Measurements from ENCODE around the gene ITPA. TPM values are rescaled to one million over a fixed set of nuclear protein-coding genes. Genes with fewer than 3 reads are reported as not detected.
A peak's percentile ranks its signal among the peaks of the same experiment; 100 is the strongest.

ITPA gene
- total and polyA plus RNA-seq, 2 of the 13 experiments (the other 11 are each of a cell fraction or from before 2014, with no cell fraction given), result 60.1 to 103 TPM

DNA sequence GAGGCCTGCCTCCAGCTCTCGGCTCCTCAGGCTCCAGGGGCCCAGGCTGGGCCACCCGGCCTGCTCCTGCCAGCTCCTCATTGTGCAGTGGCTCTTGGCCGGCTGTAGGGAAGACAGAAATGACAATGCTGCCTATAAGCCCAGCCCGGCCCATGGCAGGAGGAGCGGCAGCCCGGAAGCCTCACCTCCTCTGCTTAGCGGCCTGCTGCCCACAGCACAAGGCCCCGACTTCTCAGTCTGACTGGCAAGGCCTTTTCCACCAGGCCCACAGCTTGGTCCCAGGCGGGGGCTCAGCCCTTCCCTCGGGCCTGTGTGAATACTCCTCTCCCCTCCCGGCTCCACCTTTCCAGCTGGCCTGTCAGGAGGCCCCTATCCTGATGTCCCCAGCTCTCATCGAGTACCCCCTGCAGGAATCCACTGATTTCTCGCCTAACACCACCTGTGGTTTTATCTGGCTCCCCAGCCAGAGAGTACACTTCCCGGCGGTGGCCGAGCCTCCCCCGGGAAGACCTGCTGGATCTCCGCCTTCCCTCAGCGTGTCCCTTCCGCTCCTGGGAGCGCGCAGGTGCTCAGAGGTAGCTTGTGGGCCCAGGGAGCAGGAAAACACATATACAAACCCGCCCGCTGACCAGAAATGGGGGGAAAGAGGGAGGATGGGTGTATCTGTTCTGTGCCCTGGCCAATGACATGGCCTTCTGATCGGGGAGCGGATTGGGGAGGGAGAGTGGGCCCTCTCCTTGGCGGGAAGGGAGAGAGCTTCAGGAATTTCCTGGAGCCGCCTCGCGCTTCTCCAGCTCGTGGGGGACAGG, 5.8 kb upstream of the ITPA start (continued):
- TF ChIP-seq PCBP1 (IDR thresholded peaks at IDR 0.05; ENCODE audit: borderline replicate concordance, low read depth, low read length) (0 out of 2 replicates have a peak, but pooled peaks have one; percentile 60), RFXANK (CRISPR knock-in tag; IDR thresholded peaks at IDR 0.05) (no peak), WIZ (CRISPR knock-in tag; IDR thresholded peaks at IDR 0.05) (no peak; the same call in 1 of the 2 replicates), HOXA5 (CRISPR knock-in tag; IDR thresholded peaks at IDR 0.05) (peak; percentile 51; the same call in 1 of the 2 replicates), KDM5B (CRISPR knock-in tag; IDR thresholded peaks at IDR 0.05; ENCODE audit: borderline replicate concordance) (peak; percentile 69), ZNF703 (CRISPR knock-in tag; IDR thresholded peaks at IDR 0.05; ENCODE audit: borderline replicate concordance) (peak; percentile 57; the same call in 1 of the 2 replicates), ZNF569 (CRISPR knock-in tag; IDR thresholded peaks at IDR 0.05; ENCODE audit: borderline replicate concordance) (no peak), KDM1A (CRISPR knock-in tag; IDR thresholded peaks at IDR 0.05) (no peak), TEAD2 (CRISPR knock-in tag; IDR thresholded peaks at IDR 0.05) (0 out of 2 replicates have a peak, but pooled peaks have one; percentile 70), HOXA7 (CRISPR knock-in tag; IDR thresholded peaks at IDR 0.05) (peak; percentile 82; the same call in 1 of the 2 replicates), YEATS4 (CRISPR knock-in tag; IDR thresholded peaks at IDR 0.05; ENCODE audit: borderline replicate concordance) (no peak), ZNF567 (CRISPR knock-in tag; IDR thresholded peaks at IDR 0.05; ENCODE audit: borderline replicate concordance) (peak; percentile 89; the same call in 1 of the 2 replicates), GMEB1 (CRISPR knock-in tag; IDR thresholded peaks at IDR 0.05; ENCODE audit: borderline replicate concordance) (no peak), ZNF841 (CRISPR knock-in tag; IDR thresholded peaks at IDR 0.05; ENCODE audit: borderline replicate concordance) (peak; percentile 64; the same call in 1 of the 2 replicates), KAT8 (CRISPR knock-in tag; IDR thresholded peaks at IDR 0.05) (no peak), MAFK (conservative IDR thresholded peaks at IDR 0.05 in 1 of 2, IDR thresholded peaks at IDR 0.05 in 1 of 2; ENCODE audit: low read length in 2 of 2) (no peak), ZSCAN12 (CRISPR knock-in tag; IDR thresholded peaks at IDR 0.05) (0 out of 2 replicates have a peak, but pooled peaks have one; percentile 45), AGO2 (optimal IDR thresholded peaks at IDR 0.05; ENCODE audit: low read depth, low read length) (peak; percentile 92)
- TF ChIP-seq, protein P1, sequence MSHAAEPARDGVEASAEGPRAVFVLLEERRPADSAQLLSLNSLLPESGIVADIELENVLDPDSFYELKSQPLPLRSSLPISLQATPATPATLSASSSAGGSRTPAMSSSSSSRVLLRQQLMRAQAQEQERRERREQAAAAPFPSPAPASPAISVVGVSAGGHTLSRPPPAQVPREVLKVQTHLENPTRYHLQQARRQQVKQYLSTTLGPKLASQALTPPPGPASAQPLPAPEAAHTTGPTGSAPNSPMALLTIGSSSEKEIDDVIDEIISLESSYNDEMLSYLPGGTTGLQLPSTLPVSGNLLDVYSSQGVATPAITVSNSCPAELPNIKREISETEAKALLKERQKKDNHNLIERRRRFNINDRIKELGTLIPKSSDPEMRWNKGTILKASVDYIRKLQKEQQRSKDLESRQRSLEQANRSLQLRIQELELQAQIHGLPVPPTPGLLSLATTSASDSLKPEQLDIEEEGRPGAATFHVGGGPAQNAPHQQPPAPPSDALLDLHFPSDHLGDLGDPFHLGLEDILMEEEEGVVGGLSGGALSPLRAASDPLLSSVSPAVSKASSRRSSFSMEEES (CRISPR knock-in tag; IDR thresholded peaks at IDR 0.05), result no peak; the same call in 1 of the 2 replicates
- TF ChIP-seq, protein P2, sequence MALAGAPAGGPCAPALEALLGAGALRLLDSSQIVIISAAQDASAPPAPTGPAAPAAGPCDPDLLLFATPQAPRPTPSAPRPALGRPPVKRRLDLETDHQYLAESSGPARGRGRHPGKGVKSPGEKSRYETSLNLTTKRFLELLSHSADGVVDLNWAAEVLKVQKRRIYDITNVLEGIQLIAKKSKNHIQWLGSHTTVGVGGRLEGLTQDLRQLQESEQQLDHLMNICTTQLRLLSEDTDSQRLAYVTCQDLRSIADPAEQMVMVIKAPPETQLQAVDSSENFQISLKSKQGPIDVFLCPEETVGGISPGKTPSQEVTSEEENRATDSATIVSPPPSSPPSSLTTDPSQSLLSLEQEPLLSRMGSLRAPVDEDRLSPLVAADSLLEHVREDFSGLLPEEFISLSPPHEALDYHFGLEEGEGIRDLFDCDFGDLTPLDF (CRISPR knock-in tag; IDR thresholded peaks at IDR 0.05), result 0 out of 2 replicates have a peak, but pooled peaks have one; percentile 50
- TF ChIP-seq, protein P3, sequence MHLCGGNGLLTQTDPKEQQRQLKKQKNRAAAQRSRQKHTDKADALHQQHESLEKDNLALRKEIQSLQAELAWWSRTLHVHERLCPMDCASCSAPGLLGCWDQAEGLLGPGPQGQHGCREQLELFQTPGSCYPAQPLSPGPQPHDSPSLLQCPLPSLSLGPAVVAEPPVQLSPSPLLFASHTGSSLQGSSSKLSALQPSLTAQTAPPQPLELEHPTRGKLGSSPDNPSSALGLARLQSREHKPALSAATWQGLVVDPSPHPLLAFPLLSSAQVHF (CRISPR knock-in tag; IDR thresholded peaks at IDR 0.05), result peak; percentile 86
- TF ChIP-seq, protein P4, sequence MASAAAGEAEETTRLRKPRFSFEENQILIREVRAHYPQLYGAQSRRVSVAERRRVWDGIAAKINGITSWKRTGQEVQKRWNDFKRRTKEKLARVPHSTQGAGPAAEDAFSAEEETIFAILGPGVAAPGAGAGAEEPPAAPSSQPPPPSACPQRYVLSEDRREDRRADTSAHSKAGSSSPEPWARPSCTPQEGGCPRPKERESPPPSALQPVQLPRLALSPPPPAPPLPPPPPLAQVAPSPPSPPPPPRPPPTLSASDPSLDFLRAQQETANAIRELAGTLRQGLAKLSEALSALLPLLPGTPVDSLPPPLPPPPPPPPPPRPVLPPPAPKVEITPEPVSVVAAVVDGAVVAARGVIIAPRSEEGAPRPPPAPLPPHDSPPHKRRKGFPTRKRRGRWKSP (CRISPR knock-in tag; IDR thresholded peaks at IDR 0.05), result no peak; the same call in 1 of the 2 replicates

All from HepG2 (cell line).